GM03348 (cell line): ENCODE data around the gene UMODL1.
A peak's percentile ranks its signal among the peaks of the same experiment; 100 is the strongest.

ENCODE experiments used
- DNase-seq: peaks from one replicate; pipeline ENCODE4 v3.0.0; 2012; ENCODE audit warnings: low spot score

Gene UMODL1

DNA sequence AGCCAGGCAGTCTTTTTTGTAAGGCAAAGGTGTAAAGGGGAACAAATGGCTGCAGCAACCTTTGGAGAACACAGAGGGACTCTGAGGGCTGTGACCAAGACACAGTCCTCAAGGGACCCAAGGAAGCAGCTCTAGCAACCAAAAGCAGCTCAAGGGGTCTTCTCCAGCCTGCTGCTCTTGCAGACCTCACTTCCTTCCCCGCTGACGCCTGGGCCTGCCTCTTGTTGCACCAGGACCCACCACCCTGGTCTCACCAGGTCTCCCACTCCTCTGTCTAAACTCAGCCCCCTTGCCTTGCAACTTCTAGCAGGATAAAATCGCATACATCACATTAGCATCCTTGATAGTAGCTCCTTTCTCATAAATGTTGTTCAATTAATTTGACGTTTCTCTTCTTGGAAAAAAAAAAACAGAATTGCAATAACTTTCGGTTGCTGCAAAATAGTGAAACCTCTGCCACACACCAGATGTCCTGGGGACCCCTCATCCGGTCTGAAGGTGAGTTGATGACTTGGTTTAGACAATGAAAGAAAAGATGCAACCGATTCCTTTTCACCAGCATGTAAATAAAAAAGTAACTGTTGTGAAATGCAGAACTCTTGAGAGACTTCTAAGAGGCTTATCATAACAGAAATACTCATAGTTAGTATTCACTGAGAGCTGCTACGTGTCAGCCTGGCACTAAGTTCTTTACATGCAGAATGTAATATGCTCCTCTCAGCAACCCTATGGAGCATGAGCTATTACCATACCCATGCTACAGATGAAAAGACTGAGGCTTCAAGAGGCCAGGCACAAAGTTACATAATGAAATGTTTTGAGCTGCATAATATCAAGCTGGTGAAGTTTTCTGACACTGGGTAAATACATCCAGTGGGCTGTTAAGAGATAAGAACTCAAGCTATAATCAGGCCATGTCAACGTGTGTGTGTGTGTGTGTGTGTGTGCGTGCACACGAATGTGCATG, 58.5 kb downstream of the UMODL1 start:
- DNase-seq = no peak

DNA sequence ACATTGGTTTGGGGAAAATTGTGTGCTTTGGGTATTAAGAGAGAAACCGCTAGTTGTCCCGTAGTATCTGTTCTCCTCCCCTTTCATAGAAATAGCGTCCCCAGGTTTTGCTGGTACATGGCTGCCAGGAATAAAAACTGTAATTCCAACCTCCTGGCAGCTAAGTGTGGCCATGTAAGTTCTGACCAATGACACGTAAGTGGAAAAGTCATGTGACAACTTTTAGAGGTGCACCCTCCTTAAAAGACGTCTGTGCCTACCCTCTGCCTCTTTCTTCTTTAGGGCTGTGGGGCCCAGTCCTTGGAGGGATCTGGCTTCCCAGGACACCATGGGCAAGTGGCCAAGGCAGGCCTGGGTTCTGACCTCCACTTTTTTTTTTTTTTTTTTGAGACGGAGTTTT, 59.3 kb downstream of the UMODL1 start:
- no peak for DNase-seq

DNA sequence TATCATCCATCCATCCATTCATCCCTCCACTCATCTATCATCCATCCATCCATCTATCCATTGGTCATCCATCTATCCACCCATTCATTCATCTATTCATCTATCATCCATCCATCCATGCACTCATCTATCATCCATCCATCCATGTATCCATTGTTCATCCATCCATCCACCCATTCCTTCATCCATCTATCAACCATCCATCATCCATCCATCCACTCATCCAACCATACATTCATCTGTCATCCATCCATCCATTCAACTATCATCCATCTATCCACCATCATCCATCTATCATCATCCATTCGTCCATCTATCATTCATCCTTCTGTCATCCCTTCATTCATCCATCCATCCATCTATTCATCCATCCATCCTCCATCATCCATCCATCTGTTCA, 61.1 kb downstream of the UMODL1 start:
- DNase-seq = no peak

DNA sequence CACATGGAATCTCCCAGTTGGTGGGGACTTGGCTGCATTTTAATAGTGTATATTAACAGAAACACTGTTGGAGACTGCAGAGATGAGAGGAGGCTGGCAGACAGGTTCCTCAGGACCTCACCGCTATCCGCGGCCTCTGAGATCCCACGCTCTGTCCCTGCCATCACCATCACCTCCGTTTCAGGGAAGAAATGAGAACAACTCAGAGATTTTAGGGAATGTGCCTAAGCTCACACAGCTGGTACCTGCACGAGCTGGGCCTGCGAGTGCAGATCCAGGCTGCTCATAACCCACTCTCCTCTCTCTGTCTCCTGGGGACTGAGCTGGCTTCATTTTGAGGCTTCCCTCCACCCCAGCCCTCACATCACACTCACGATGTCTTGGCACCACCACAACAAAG, 62.0 kb downstream of the UMODL1 start:
- DNase-seq = no peak

- DNase-seq = no peak
Observed at GRCh38 chr21:42135386-42136052, 64.4 kb downstream of the UMODL1 start.

GRCh38 chr21:42137191-42137904, 66.2 kb downstream of the UMODL1 start:
- DNase-seq = no peak

GRCh38 chr21:42140196-42140934, 69.2 kb downstream of the UMODL1 start:
- no peak for DNase-seq

DNA sequence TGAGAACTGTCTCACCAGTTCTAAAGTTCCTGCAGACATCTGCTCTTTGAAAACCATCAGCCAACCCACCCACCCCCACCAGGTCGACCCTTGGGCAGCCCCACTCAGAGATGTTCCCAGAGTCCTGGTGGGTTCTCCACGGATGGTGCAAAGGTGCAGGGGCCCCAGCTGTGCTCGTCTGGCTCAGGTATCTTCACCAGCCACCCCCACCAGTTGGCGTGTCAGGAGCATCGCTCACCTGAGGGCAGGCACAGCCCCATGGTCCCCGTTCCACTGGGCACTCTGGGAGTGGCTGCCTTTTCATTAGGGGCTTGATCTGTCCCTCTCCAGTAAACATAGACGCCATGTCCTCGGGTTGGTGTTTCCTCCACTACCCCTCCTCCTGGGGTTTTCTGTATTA, 70.5 kb downstream of the UMODL1 start:
- DNase-seq = no peak

GRCh38 chr21:42142141-42142540, 71.0 kb downstream of the UMODL1 start:
- DNase-seq = no peak

DNA sequence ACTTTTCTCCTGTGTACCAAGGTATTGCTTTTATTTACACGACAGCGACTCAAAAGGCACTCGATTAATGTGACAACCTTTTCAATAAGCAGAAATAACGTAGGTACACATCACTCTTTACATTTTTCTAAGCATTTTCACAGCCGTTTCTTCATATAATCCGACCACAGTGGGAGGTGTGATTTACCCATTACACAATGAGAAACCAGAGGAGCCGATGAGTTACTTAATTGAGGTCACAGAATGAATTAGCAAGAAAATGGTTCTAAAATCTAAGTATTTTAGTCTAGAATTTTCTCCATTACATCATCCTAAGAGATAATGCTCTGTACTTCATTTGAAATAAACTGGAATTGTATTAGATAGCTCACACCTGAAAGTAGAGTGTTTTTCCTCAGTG, 71.5 kb downstream of the UMODL1 start:
- no peak for DNase-seq

DNA sequence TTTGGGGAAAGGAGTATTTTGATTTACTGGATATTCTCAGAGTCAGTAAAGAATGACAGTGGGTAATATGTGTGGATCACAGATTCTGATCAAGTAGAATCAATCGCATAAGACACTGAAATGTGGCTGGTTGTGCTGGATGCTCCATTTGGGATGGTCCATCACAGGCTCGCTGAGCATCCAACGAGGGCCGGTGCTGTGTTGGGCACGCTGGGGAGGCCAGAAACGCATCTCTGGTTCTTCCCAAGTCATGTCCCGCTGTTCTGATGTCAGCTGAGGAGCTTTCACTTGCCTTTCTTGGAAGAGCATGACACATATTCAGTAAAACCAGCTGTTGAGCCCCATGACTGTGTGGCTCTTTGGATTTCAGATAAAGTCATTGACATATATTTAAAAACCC, 72.0 kb downstream of the UMODL1 start:
- DNase-seq = no peak

GRCh38 chr21:42144221-42144620, 73.1 kb downstream of the UMODL1 start:
- DNase-seq = no peak

- DNase-seq = no peak
Observed at GRCh38 chr21:42144679-42145568, 73.8 kb downstream of the UMODL1 start.

DNA sequence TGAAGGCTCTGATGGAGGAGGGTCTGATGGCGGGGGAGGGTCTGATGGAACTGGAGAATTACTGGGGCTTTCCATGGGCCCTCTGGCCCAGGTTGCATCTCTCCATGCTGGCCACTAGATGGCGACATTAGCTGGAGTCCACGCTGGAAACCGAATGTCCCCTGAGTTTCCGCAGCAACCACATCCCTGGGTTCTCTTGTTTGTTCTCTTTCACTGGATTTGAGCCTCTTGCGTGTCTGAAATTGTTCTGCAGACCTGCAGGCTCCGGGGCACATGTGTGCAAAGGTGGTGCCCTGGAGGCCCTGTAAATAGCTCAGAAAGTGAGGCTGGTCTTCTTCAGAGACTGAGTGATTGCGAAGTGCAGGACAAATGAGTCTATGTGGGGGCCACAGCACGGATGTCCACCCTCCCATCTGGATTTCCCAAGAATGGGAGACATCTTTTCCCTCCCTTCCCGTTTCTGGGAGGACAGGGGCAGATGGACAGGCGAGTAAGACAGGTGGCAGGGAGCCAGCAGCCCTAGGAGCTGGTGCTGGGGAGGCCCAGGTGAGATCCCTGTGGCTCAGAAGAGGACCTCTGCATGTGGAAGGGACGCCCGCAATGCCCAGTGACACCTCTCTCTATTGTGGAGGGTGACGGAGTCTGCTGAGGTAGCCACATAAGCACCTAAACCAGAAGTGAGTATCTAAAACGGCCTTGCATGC, 74.6 kb downstream of the UMODL1 start:
- DNase-seq = peak; percentile 91

- no peak for DNase-seq
Observed at GRCh38 chr21:42146273-42146805, 75.2 kb downstream of the UMODL1 start.

DNA sequence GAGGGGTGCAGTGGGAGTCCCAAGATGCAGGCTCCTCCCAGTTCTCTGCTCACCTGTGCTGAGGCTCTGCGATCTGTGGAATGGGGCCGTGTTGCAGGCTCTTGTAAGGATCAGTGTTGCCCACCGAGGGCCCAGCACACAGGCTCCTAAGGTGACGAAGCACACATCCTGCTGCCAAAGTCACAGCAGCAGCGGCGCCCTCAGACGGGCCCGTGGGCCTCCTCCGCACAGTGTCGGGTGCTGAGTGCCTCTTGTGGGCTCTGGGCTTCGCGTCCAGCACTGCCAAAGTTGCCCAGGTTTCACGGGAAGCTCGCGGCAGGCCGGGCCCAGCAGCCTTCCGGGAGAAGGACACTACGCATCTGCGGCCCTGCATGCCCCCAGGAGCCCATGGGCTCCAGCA, 75.7 kb downstream of the UMODL1 start:
- no peak for DNase-seq

DNA sequence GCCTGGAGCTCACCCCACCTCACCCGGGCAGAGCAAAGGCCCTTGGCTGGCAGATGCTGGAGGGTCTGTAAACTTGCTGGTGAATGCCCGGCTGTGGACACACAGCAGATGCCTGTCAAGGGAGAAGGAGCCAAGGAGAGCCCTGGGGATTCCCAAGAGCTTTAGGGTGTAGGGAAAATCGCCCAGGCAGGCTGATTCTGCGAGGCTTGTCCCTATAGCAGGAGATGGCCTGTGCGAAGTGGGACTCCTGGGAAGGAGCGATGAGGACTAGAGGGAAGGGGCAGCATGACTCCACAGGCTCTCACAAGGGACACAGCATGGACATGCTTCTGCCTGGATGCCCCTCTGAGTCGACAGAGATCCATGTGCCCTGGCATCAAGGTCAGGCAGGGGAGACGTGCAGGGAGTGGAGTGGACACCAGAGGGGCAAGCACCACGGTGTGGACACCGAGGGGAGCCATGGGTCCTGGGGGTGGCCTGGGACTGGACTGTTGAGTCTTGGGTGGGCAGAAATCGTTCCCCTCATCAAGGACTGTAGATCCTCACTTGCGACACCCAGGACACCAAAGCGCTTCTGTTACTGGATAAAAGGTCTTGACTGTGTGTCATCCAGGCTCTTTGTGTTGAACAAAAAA, 76.4 kb downstream of the UMODL1 start:
- DNase-seq = no peak

DNA sequence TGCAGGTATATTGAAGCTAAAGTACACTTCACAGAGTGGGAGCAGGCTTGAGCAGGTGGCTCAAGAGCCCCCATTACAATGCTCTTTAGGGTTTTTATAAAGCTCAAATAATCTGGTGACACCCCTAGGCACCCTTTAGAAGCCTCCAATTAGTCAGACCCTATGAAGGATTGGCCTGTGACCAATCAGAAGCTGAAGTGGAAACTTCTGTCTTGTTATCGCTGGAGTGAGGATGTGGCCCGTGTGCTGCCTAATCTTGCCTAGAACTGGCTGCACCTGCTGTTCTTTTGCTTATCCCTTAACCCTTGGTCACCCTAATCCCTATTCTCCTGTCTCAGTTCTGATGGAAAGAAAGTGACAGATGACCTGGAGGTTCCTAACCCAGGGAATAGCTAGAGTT, 77.0 kb downstream of the UMODL1 start:
- no peak for DNase-seq

DNA sequence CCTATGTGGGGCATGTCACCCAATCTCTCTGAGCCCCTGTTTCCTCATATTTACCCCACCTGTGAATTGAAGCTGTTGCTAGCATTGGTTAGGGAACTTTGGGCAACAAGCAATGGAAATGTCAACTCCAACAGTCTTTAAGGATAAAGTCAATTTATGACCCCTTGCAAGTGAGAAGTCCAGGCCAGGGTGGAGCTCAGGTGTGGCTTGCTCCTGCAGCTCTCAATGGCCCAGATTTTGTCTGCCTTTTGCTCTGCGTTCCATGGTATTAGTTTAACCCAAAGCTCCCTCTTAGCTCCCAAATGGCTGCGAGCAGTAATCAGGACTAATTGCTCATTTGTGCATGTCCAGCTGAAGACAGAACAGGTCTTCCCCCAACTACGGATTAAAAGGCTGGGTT, 77.5 kb downstream of the UMODL1 start:
- no peak for DNase-seq
